Cardiac septum (tissue), 1 donor: ENCODE data around the gene ZNF324. TPM values are rescaled to one million over a fixed set of nuclear protein-coding genes. Genes with fewer than 3 reads are reported as not detected.
"Not testable (repeated sequence)": the region's sequence is repeated elsewhere in the genome, so short reads cannot be mapped to it uniquely, and the experiment has no call there.

Experiments used
- DNase-seq: peaks from one replicate; pipeline ENCODE4 v3.0.0-alpha.2; 2020; ENCODE audit warnings: low spot score
- intact Hi-C: fragments of 100-400 bp; cut with DNase I; formaldehyde crosslinking; loops from one replicate; pipeline ENCODE4 v1.14.0; 2022
- total RNA-seq: library from RNA; stranded (reverse); fragmentation: NEBNext Ultra II Directional; extraction: Animal tissue kit (Norgen Biotek cat#: 25700); gene quantifications from one replicate; pipeline ENCODE4 v1.2.1, GENCODE V29; 2021
- donor health status: DM: no; HTN: no; CAD: no.

The ZNF324 gene
- total RNA-seq, 1 donor from 2014 or later = 5.1 TPM

DNA sequence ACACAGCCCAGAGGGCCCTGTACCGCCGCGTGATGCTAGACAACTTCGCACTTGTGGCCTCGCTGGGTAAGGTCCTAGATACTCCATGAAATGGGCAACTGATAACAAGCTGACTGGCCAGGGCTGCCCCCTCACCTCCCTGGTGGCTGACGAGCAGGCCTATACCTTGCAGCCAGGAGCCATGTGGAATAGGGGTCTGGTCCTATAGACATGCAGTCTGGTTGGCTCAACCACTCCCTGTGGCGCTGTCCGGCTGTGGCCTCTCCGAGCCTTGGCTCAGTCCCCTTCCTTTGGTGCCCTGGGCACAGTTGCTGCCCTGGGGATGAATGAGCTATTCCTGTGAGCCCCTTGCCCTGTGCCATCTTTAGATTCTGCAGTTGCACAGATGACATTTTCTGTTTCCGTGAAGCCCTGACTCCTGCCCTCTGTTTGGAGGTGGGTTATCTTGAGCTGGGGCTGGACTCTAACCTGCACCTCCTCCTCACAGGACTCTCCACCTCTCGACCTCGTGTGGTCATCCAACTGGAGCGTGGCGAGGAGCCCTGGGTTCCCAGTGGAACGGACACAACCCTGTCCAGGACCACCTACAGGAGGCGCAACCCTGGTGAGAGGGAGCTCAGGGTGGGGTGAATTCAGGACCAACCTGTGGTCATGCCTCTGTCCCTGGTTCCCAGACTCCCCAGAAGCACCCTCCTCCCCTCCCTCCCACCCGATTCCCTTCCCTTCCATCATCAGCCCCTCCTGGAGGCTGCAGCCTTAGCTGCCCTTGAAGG, 2.5 kb downstream of the ZNF324 start:
- intact Hi-C loops = no loop called here
- DNase-seq = no peak

DNA sequence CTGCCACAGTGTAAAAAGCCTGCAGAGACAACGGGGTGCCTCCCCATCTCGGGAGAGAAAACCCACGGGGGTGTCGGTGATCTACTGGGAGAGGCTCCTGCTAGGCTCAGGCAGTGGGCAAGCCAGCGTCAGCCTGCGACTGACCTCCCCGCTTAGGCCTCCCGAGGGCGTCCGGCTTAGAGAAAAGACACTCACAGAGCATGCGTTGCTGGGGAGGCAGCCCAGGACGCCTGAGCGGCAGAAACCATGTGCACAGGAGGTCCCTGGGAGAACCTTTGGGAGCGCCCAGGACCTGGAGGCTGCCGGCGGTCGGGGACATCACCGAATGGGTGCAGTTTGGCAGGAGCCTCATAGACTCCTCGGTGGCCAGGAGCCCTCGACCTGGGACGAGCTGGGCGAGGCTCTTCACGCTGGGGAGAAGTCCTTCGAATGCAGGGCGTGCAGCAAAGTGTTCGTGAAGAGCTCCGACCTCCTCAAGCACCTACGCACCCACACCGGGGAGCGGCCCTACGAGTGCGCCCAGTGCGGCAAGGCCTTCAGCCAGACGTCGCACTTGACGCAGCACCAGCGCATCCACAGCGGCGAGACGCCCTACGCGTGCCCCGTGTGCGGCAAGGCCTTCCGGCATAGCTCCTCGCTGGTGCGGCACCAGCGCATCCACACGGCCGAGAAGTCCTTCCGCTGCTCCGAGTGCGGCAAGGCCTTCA, 4.1 kb downstream of the ZNF324 start:
- DNase-seq, intact Hi-C loops: not testable (repeated sequence)

DNA sequence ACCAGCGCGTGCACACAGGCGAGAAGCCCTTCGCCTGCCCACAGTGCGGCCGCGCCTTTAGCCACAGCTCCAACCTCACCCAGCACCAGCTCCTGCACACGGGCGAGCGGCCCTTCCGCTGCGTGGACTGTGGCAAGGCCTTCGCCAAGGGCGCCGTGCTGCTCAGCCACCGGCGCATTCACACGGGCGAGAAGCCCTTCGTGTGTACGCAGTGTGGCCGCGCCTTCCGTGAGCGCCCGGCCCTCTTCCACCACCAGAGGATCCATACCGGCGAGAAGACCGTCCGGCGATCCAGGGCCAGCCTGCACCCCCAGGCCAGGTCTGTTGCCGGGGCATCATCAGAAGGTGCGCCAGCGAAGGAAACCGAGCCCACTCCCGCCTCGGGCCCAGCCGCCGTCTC, 4.9 kb downstream of the ZNF324 start:
- intact Hi-C loops = loop anchor here (1.0 kb wide), 1 partner anchor 26 kb away; no protein-coding TSS in a partner anchor
- DNase-seq = no peak

DNA sequence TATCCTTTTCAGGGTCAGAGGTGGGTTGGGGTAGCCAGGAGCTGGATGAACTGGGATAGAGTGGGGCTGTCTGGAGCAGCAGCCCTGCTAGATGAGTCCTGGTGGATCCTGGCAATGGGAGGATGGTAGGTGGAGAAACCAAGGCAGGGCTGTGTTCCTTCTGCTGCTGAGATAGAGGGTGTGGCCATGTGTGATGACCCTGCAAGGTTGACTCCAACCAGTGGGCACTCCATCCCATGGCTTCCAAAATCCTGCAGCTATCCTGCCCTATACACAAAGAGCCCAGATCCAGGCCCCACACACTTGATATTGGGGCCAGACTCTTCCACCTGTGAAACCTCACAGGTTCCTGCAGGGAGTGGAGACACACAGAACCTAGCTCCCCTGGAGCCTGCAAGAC, 6.9 kb downstream of the ZNF324 start:
- no peak for DNase-seq

DNA sequence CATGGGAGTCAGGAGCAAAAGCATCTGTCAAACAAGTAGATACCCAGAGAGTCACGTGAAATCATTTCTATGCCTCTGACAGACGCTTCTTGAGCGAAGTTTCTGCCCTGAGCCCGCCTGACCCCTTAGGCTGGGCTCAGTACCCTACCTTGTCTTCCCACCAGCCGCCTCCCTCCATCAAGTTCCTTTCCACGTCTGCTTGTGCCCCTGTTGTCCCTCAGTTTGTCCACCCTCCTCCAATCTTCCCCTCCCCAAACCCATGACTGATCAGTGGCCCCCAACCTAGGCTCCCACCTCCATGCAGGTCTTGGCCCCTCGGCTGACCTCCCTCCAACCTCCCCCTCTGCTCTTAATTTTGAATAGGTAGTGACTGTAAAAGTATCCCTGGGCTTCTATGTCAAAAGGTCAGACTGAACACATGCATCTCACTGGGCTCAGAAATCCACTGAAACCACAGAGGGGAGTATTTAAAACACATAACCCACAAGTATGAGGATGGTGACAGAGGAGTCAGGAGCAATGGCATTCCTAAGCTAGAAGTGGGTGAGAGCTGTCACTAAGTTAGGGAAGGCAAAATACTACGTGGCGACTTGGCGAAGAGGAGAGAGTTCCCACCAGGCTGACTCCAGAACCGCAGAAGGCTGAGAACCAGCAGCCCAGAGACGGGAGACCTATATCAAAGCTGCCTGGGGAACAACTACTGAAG, 7.6 kb downstream of the ZNF324 start:
- DNase-seq = no peak
- intact Hi-C loops = no loop called here

More for the DNA sequence above, 6.9 kb downstream of the ZNF324 start:
- intact Hi-C loops = no loop called here

DNA sequence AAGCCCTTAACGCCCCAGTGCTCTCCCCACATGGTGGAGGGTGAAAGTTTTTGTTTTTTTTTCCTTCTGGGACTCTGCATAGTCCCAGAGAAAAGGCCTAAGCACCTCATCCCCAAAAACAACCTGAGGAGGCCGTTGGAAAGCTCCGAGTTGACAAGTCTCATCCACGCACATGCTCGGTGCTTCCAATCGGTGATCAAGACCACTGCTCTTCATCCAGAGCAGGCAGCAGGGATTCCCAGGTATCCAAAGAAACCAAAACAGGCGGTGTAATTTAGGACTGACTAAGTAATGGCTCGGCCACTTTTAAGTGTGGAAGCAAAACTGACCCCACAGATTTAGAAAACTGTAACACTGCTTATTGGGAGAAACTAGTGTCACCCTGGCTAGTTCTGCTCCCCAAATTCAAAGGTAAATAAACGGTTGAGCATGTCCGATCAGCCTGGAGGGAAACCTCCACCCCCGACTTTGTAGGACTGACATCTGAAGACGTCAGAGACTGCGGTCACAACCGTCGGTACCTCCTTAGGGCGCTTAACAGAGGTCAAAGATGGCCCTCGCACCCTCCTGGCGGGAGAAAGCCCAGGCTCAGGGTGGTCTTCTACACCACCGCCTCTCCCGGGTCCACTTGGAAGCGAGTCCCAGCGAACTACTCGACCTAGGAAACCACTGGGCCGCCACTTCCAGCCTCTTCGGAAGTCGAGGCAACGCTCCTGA, 8.3 kb downstream of the ZNF324 start:
- intact Hi-C loops = no loop called here
- no peak for DNase-seq

DNA sequence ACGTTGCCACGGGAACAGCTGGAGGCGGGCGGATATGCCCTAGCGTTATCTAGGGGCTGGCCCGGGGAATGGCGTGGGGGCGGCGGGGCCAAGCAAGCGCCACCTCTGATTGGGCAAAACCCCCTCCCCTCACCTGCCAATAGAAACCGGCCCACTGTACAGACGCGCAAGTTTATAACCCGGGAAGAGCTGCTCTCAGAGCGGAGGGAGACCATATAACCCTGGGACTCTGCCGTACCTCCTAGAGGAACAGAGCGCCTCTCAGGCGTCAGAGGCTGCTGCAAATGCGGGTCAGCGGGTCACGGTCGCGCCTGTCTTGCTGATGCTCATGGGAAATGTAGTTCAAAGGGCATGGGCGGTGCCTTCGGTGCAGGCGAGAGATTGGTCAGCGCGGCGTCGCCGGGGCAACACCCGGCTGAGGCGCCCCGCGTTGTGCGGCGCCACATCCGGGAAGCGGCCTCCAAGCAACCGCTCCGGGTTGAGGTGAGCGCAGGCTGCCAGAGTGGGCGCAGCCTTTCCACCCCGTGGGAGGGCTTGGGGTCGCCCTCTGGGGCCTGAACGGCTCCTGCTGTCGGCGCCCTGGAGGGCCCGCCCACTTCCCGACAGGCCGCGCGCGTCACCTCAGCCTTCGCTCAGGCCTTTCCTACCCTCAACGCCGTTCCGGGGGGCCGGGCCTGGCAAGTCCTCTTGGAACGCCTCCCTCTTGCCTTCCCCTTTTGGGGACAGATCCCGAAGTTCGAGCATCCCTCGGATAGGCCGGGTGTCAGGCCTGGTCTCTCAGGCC, 9.0 kb downstream of the ZNF324 start, which contains the start of gene ZNF446:
Gene ZNF446, plus strand, starts transcription at position 639 of the 784 bp plus-strand sequence. CDS start 867 bp downstream, outside the sequence.
- peak; percentile 98 for DNase-seq
- intact Hi-C loops = no loop called here

DNA sequence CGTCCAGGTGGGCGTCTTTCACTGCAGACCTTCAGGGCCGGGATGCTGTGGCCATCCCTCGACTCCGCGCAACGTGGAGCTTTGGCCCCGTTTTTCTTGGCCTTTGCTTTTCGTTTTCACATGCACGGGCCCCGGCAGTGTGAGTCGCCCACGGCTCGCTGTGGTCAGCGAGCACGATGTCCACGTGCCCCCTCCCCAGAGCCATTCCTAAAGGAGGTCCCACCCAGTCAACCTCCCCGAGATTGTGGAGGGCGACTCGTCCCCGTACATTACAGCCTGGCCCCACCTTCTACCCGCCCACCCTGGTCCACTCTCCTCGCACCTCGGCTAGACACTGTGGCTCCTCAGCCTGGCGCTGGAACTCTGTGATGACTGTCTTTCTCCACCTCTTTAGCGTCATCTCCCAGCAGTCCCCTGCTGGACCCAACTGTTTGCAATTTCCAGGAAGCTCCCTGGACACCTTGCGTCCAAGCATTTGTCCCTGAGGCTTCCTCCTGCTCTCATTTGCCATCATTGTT, 9.7 kb downstream of the ZNF324 start:
- DNase-seq = no peak
- intact Hi-C loops = no loop called here

DNA sequence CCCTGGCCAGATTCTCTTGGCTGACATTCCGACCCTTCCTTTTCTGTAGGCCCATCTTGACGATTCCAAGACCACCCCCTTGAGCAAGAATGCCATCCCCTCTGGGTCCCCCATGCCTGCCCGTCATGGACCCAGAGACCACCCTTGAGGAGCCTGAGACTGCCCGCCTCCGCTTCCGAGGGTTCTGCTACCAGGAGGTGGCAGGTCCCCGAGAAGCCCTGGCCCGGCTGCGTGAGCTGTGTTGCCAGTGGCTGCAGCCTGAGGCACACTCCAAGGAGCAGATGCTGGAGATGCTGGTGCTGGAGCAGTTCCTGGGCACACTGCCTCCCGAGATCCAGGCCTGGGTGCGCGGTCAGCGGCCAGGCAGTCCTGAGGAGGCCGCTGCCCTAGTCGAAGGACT, 10.2 kb downstream of the ZNF324 start:
- DNase-seq = no peak
- intact Hi-C loops = no loop called here

DNA sequence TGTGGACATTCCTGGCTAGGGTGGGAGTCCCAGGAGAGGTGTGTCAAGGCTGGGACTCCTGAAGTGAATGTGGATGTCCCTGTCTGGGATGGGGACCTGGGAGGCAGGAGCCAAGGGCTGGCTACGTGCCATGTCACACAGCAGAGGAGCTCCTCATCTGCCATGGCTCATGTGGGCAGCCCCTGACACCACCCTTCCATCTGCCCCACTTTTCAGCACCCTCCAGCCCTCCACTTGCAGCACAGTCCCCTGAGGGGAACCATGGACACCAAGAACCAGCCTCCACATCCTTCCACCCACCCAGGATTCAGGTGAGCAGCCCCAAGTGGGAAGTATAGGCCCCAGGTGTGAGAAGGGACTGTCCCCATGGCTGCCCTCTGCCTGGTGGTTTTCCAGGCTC, 11.0 kb downstream of the ZNF324 start:
- no peak for DNase-seq
- intact Hi-C loops = no loop called here

DNA sequence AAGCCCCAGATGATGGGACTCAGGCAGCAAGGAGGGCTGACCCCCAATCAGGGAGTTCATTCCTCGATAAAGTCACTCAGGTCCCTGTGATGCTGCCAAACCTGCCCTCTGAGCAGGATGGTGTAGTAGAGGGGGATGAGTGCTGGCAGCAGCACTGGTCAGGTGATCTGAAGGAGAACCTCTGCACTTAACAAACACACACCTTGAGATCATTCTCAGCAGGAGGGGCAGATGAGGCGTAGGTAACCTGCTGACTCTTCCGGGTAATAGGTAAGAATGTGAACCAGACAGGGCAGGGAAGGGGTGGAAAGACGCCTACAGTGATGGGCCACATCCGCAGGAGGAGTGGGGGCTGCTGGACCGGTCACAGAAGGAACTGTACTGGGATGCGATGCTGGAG, 12.4 kb downstream of the ZNF324 start:
- DNase-seq = peak; percentile 67
- intact Hi-C loops = no loop called here

DNA sequence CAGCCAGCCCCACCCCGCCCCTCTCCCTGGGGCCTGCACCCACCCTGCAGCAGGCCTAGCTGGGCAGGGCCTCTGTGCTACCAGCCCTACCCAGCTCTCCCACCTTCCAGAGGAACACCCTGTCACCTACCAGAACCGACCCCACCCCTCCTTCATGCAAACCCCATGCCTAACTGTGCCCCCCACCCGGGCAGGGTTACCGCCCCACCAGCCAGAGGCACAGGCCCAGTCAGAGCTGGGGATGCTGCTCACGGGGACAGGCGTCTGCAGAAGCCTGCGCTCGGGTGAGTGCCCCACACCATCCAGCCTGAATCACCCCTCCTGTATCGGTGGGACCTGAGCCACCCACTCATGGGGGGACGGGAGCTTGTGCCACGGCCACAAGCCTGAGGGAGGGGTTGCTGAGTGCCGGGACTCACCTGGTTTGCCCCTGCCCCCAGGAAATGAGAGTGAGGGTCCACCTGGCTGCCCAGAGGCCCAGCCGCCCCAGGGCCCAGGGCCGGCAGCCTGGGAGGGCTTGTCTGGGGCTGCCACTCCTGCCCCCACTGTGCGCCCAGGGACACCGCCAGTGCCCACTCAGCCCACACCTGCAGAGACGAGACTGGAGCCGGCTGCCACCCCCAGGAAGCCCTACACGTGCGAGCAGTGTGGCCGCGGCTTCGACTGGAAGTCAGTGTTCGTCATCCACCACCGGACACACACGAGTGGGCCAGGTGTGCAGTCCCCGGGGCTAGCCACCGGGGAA, 13.0 kb downstream of the ZNF324 start:
- intact Hi-C loops = no loop called here
- peak; percentile 60 for DNase-seq

DNA sequence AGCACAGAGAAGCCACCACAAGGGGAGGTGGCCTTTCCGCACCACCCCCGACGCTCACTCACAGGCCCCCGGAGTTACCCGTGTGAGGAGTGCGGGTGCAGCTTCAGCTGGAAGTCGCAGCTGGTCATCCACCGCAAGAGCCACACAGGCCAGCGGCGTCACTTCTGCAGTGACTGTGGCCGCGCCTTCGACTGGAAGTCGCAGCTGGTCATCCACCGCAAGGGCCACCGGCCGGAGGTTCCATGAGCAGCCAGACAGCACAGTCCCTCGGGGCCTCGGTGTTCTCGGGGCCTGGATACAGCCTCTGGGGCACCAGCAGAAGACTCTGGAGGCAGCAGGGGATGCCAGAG, 13.6 kb downstream of the ZNF324 start:
- DNase-seq = no peak

DNA sequence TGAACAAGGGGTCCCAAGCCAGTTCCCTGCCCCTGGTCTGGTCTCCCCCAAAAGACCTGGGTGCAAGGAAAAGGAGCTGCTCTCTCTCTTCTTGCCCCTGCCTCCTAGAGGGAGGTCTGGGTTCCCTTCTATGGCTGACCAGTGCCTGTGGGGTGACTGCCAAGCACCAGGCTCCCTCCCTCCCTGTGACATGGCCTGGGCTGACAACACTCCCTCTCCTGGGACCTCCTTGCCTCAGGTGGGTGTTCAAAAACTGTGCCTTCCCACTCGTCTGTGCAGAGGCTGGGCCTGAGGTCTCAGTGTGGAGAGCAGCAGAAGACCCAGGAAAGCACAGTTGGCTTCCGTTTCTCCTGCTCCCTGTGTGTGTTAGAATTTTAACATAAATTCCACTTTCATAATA, 14.0 kb downstream of the ZNF324 start:
- DNase-seq = no peak
- intact Hi-C loops = no loop called here

More for the DNA sequence above, 13.6 kb downstream of the ZNF324 start:
- intact Hi-C loops = no loop called here

DNA sequence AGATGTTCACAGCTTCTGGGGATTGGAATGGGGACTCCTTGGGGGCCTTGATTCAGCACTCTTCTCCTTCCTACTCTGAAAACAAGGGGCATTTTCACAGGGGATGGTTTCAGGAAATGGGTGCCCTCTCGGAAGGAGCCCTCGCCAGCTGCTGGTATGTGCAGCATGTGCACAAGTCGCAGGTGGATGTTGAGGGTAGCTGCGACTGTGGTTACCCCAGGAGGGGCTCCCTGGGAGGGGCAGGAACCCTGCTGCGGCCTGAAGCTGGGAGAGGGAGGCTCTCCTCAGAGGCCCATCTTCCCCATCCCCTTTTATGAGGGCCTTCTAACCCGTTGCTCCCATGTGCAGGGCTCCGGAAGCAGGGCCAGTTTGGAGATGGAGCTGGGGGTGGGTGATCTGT, 15.5 kb downstream of the ZNF324 start:
- intact Hi-C loops = no loop called here
- DNase-seq = no peak

DNA sequence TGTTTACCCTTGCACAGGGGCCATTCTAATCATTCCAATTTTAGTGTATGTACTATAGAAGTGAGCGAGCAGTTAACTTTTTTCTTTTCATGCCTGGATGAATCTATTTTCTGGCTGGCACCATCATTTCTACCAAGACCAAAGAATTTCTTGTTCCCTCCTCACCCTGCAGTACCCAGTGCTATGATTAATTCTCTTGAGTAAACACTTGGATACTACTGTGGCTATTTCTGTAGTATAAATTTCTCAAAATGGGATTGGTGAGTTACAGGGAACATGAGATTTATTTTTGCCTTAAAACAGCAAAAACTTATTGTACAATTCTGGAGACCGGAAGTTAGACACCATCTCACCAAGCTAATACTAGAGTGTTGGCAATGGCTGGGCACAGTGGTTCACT, 16.9 kb downstream of the ZNF324 start:
- intact Hi-C loops = no loop called here
- DNase-seq = no peak

DNA sequence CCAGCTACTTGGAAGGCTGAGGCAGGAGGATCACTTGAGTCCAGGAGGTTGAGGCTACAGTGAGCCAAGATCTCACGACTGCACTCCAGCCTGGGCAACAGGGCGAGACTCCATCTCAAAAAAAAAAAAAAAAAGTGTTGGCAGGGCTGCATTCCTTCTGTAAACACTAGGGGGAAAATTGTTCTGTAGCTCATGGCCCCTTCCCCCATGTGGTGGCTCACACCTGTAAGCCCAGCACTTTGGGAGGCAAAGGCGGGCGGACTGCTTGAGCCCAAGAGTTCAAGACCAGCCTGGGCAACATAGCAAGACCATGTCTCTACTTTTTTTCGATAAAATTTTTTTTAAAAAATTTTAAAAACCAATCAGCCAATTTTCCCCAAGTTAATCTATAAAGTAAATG, 17.5 kb downstream of the ZNF324 start:
- intact Hi-C loops, DNase-seq: not testable (repeated sequence)

DNA sequence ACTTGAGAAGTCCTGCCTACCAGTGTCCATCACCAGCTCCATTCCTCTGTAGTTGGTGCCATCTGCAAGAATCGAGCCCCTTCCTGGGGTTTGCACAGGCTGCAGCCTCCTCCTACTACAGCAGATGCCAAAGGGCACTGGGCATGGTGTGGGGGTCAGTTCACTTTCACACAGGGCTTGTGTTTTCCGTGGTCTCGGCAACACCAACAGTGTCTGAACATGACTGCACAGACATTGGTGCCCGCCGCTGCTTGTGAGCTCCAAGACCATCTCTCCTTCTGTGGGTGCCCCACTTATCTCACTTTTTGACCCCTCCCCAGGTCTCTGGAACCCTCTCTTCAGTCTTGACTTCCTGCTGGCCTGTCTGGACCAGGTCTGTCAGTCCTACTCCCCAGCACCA, 24.5 kb downstream of the ZNF324 start:
- no peak for DNase-seq
- intact Hi-C loops = no loop called here
